Neural progenitor cell (in vitro differentiated cells): Measurements from ENCODE around the gene KLK1. TPM values are rescaled to one million over a fixed set of nuclear protein-coding genes. Genes with fewer than 3 reads are reported as not detected.
"Not testable (repeated sequence)": the region's sequence is repeated elsewhere in the genome, so short reads cannot be mapped to it uniquely, and the experiment has no call there.

Experiments
- DNase-seq: peaks from one replicate; pipeline ENCODE4 v3.0.0-alpha.2; 2016; ENCODE audit warnings: low spot score
- H2AFZ ChIP-seq: fragments of 200-600 bp; sonication (generic); replicated peaks from 2 replicates; pipeline ENCODE4 v1.6.1; 2016; ENCODE audit warnings: antibody characterized with exemption
- H3F3A ChIP-seq: fragments of 200-600 bp; sonication (generic); 2 replicates; pipeline ENCODE4 v1.6.1; 2016; ENCODE audit warnings: antibody characterized with exemption, low read depth
- H3K27ac ChIP-seq: fragments of 200-600 bp; sonication (generic); 2 replicates; pipeline ENCODE4 v1.5.1; 2016; ENCODE audit warnings: mild to moderate bottlenecking
- H3K27me3 ChIP-seq: fragments of 200-600 bp; sonication (generic); 2 replicates; pipeline ENCODE4 v1.6.1; 2016; ENCODE audit warnings: mild to moderate bottlenecking, moderate library complexity
- H3K36me3 ChIP-seq: fragments of 200-600 bp; sonication (generic); 2 replicates; pipeline ENCODE4 v1.5.1; 2016
- H3K4me1 ChIP-seq: fragments of 200-600 bp; sonication (generic); 2 replicates; pipeline ENCODE4 v1.6.1; 2016; ENCODE audit warnings: mixed run types
- H3K4me2 ChIP-seq: fragments of 200-600 bp; sonication (generic); 2 replicates; pipeline ENCODE4 v1.6.1; 2016
- H3K4me3 ChIP-seq: fragments of 200-600 bp; sonication (generic); 2 replicates; pipeline ENCODE4 v1.5.1; 2016
- H3K79me2 ChIP-seq: fragments of 200-600 bp; sonication (generic); 2 replicates; pipeline ENCODE4 v1.6.1; 2016; ENCODE audit warnings: low read depth
- H3K9ac ChIP-seq: fragments of 200-600 bp; sonication (generic); 2 replicates; pipeline ENCODE4 v1.6.1; 2016
- H3K9me3 ChIP-seq: fragments of 200-600 bp; sonication (generic); 2 replicates; pipeline ENCODE4 v1.5.1; 2016; ENCODE audit warnings: low read depth
- H4K20me1 ChIP-seq: fragments of 200-600 bp; sonication (generic); 2 replicates; pipeline ENCODE4 v1.6.1; 2016; ENCODE audit warnings: low read depth
- H3K27ac Mint-ChIP-seq: 3 replicates; pipeline ENCODE4 v1.8.0; 2021; ENCODE audit warnings: mixed read lengths
- H3K27me3 Mint-ChIP-seq: 2 replicates; pipeline ENCODE4 v1.8.0; 2022; ENCODE audit warnings: low read depth, mild to moderate bottlenecking, inconsistent platforms, moderate library complexity, mixed read lengths; ENCODE audit not compliant: insufficient read depth
- H3K36me3 Mint-ChIP-seq: 3 replicates; pipeline ENCODE4 v1.8.0; 2021; ENCODE audit warnings: mixed read lengths
- H3K4me1 Mint-ChIP-seq: 3 replicates; pipeline ENCODE4 v1.8.0; 2021; ENCODE audit warnings: mixed read lengths
- H3K4me3 Mint-ChIP-seq: 3 replicates; pipeline ENCODE4 v1.8.0; 2021; ENCODE audit warnings: mild to moderate bottlenecking, moderate library complexity, mixed read lengths
- H3K9me3 Mint-ChIP-seq: 3 replicates; pipeline ENCODE4 v1.8.0; 2020; ENCODE audit warnings: mixed read lengths
- EZH2 ChIP-seq: fragments of 200-600 bp; sonication (generic); IDR thresholded peaks from 2 replicates; pipeline ENCODE4 v1.6.1; 2017; ENCODE audit warnings: antibody characterized with exemption, mild to moderate bottlenecking, moderate library complexity
- EZH2phosphoT487 ChIP-seq: fragments of 200-600 bp; sonication (generic); IDR thresholded peaks from 2 replicates; pipeline ENCODE4 v1.6.1; 2017; ENCODE audit warnings: antibody characterized with exemption
- total RNA-seq: library from RNA; depleted of rRNA; stranded (reverse); fragments of >200 nt; gene quantifications from 2 replicates; pipeline ENCODE4 v1.2.3, GENCODE V29; 2015; ENCODE audit warnings: low replicate concordance
- TF ChIP-seq, protein P1 (sequence below): fragments of 200-600 bp; sonication (generic); IDR thresholded peaks from 2 replicates; pipeline ENCODE4 v1.5.1; 2017; ENCODE audit warnings: antibody characterized with exemption, mild to moderate bottlenecking

Gene KLK1
- total RNA-seq, 1 donor from 2014 or later = not detected

DNA sequence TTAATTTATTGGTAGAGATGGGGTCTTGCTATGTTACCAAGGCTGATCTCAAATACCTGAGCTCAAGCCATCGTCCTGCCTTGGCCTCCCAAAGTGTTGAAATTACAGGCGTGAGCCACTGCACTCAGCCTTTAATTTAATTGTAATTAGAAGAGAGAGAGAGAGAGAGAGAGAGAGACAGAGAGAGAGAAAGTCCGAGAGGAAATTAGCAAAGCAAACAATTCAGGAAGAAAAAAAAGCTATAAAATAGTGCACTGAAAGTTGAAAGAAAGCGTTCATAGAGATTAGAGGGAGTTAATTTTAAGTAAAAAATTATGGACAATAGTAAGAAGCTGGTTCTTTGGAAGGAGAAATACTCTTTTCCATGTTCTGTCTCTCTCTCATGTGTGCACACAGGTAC, 46.3 kb downstream of the KLK1 start:
- H3F3A ChIP-seq = peaks cover 5% of the 10 kb centered on the region
- Mint-ChIP-seq H3K27me3 (peaks cover 24% of the 10 kb centered on the region), H3K4me1 (peaks cover 35% of the 10 kb centered on the region), H3K4me3 (peak overlapping the region; percentile 18), H3K36me3 (no peaks in the 10 kb centered on the region), H3K9me3 (no peaks in the 10 kb centered on the region), H3K27ac (no peak overlapping the region)
- TF ChIP-seq EZH2 (no peak), EZH2phosphoT487 (no peak)
- TF ChIP-seq, protein P1, sequence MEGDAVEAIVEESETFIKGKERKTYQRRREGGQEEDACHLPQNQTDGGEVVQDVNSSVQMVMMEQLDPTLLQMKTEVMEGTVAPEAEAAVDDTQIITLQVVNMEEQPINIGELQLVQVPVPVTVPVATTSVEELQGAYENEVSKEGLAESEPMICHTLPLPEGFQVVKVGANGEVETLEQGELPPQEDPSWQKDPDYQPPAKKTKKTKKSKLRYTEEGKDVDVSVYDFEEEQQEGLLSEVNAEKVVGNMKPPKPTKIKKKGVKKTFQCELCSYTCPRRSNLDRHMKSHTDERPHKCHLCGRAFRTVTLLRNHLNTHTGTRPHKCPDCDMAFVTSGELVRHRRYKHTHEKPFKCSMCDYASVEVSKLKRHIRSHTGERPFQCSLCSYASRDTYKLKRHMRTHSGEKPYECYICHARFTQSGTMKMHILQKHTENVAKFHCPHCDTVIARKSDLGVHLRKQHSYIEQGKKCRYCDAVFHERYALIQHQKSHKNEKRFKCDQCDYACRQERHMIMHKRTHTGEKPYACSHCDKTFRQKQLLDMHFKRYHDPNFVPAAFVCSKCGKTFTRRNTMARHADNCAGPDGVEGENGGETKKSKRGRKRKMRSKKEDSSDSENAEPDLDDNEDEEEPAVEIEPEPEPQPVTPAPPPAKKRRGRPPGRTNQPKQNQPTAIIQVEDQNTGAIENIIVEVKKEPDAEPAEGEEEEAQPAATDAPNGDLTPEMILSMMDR = no peak
- no peak overlapping the region for H3K9ac ChIP-seq
- H3K27ac ChIP-seq = no peak overlapping the region
- H3K36me3 ChIP-seq = no peaks in the 10 kb centered on the region
- no peak overlapping the region for H3K4me2 ChIP-seq
- peaks cover 79% of the 10 kb centered on the region for H3K27me3 ChIP-seq
- no peak overlapping the region for H2AFZ ChIP-seq
- H3K9me3 ChIP-seq = no peaks in the 10 kb centered on the region
- no peak overlapping the region for H3K4me3 ChIP-seq
- no peaks in the 10 kb centered on the region for H3K4me1 ChIP-seq
- no peaks in the 10 kb centered on the region for H4K20me1 ChIP-seq
- H3K79me2 ChIP-seq = no peaks in the 10 kb centered on the region
- no peak for DNase-seq

DNA sequence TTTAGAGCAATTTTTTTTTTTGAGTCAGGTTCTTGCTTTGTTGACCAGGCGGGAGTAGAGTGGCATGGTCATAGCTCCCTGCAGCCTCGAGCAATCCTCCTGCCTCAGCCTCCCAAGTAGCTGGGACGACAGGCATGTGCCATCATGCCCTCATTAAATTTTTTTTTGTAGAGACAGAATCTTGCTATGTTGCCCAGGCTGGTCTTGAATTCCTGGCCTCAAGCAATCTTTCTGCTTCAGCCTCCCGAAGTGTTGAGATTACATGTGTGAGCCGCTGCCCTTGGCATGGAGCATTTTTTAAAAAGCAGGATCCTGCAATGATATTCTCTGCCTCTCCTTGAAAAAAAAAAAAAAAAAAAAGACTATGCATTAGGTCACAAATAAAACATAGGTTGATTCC, 47.5 kb downstream of the KLK1 start:
- peaks cover 5% of the 10 kb centered on the region for H3F3A ChIP-seq
- H3K36me3 ChIP-seq = no peaks in the 10 kb centered on the region
- DNase-seq = no peak
- H3K9me3 ChIP-seq = no peaks in the 10 kb centered on the region
- H3K4me2 ChIP-seq = no peak overlapping the region
- H3K27ac ChIP-seq = no peak overlapping the region
- TF ChIP-seq EZH2 = no peak
- TF ChIP-seq, protein P1 = no peak
- TF ChIP-seq EZH2phosphoT487 = no peak
- H3K4me1 ChIP-seq = no peaks in the 10 kb centered on the region
- H3K9me3 Mint-ChIP-seq = no peaks in the 10 kb centered on the region
- peaks cover 35% of the 10 kb centered on the region for H3K4me1 Mint-ChIP-seq
- H3K36me3 Mint-ChIP-seq = no peaks in the 10 kb centered on the region
- H3K27me3 ChIP-seq = peaks cover 68% of the 10 kb centered on the region
- no peak overlapping the region for H3K4me3 ChIP-seq
- no peak overlapping the region for H3K27ac Mint-ChIP-seq
- H3K27me3 Mint-ChIP-seq = peaks cover 24% of the 10 kb centered on the region
- no peaks in the 10 kb centered on the region for H3K79me2 ChIP-seq
- H4K20me1 ChIP-seq = no peaks in the 10 kb centered on the region
- H3K9ac ChIP-seq = no peak overlapping the region
- H3K4me3 Mint-ChIP-seq = no peak overlapping the region
- no peak overlapping the region for H2AFZ ChIP-seq

DNA sequence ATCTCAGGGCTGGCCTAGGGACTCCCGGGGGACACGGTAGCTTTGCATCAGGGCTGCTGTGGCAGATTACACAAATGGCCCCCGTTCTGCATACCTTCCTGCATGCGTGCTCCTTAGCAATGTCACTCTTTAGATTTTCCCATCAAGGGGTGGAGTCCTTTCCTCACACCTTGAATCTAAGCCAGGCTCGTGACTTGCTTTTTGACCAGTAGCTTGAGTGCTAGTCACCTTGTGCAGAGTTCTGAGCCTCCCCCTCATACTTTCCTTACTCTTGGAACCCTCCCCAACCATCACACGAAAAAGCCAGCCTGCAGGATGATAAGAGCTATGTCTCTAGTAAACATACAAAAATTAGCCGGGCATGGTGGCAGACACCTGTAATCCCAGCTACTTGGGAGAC, 50.1 kb downstream of the KLK1 start:
- H3K27ac ChIP-seq, H3K4me2 ChIP-seq, H3K4me3 Mint-ChIP-seq, H3K4me1 ChIP-seq, H3K36me3 Mint-ChIP-seq, H3F3A ChIP-seq, DNase-seq, H3K9me3 ChIP-seq, H3K9ac ChIP-seq, H3K9me3 Mint-ChIP-seq, H3K36me3 ChIP-seq, H4K20me1 ChIP-seq, H3K4me3 ChIP-seq, H3K27ac Mint-ChIP-seq, H2AFZ ChIP-seq, H3K79me2 ChIP-seq: not testable (repeated sequence)
- peaks cover 12% of the 10 kb centered on the region for H3K27me3 Mint-ChIP-seq
- H3K27me3 ChIP-seq = peaks cover 41% of the 10 kb centered on the region
- peaks cover 13% of the 10 kb centered on the region for H3K4me1 Mint-ChIP-seq

DNA sequence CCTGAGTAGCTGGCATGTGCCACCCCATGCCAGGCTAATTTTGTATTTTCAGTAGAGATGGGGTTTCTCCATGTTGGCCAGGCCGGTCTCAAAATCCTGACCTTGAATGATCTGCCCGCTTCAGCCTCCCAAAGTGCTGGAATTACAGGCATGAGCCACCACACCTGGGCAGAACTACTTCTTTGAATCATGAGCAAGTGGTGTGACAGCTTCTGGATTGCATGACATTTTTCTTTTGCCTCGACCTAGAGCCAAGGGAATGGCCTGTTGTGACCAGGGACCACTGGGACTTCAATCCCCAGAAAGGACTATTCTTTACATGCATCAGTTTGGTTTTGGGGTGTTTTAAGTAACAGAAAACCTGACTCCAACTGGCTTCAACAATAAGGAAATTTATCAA, 50.7 kb downstream of the KLK1 start:
- not testable (repeated sequence) for H3K27ac ChIP-seq, H3K4me3 ChIP-seq, H3K4me3 Mint-ChIP-seq, H3K9me3 Mint-ChIP-seq, H3F3A ChIP-seq, H3K9ac ChIP-seq, H3K79me2 ChIP-seq, H2AFZ ChIP-seq, H3K36me3 Mint-ChIP-seq, H3K27ac Mint-ChIP-seq, H3K4me1 ChIP-seq, H3K36me3 ChIP-seq, H4K20me1 ChIP-seq, DNase-seq, H3K4me1 Mint-ChIP-seq, H3K9me3 ChIP-seq, H3K4me2 ChIP-seq
- peaks cover 36% of the 10 kb centered on the region for H3K27me3 ChIP-seq
- H3K27me3 Mint-ChIP-seq = peaks cover 13% of the 10 kb centered on the region
